ENCODE measurements around the gene CEACAM8.
"Not testable (repeated sequence)": the region's sequence is repeated elsewhere in the genome, so short reads cannot be mapped to it uniquely, and the experiment has no call there.

Gene CEACAM8

GRCh38 chr19:42544146-42544545 lies 50.6 kb downstream of the CEACAM8 start:
- no peaks in the 10 kb centered on the region; the same call in 1 of the 2 replicates for H3K27me3 ChIP-seq (replicated peaks; ENCODE audit: control insufficient read depth, insufficient read depth, low read length)
- no peak for DNase-seq (ENCODE audit: extremely low read depth, insufficient read length)
- no peak for TF ChIP-seq CTCF (IDR thresholded peaks at IDR 0.05; ENCODE audit: insufficient read depth, low read length, poor library complexity, severe bottlenecking)
- no peak overlapping the region for H3K4me3 ChIP-seq (replicated peaks; ENCODE audit: low read depth, low read length)
- no peaks in the 10 kb centered on the region for H3K36me3 ChIP-seq (ENCODE audit: control insufficient read depth, insufficient read depth, low read length)

- no peaks in the 10 kb centered on the region for H3K36me3 ChIP-seq (ENCODE audit: control insufficient read depth, insufficient read depth, low read length)
- no peaks in the 10 kb centered on the region; the same call in 1 of the 2 replicates for H3K27me3 ChIP-seq (replicated peaks; ENCODE audit: control insufficient read depth, insufficient read depth, low read length)
- DNase-seq (ENCODE audit: extremely low read depth, insufficient read length), result no peak
- TF ChIP-seq CTCF (IDR thresholded peaks at IDR 0.05; ENCODE audit: insufficient read depth, low read length, poor library complexity, severe bottlenecking), result no peak
- H3K4me3 ChIP-seq (replicated peaks; ENCODE audit: low read depth, low read length), result no peak overlapping the region
These were observed 51.9 kb downstream of the CEACAM8 start for GRCh38 chr19:42542791-42543190.

GRCh38 chr19:42540071-42540553 lies 54.6 kb downstream of the CEACAM8 start:
- no peak for DNase-seq (ENCODE audit: extremely low read depth, insufficient read length)
- TF ChIP-seq CTCF (IDR thresholded peaks at IDR 0.05; ENCODE audit: insufficient read depth, low read length, poor library complexity, severe bottlenecking), result no peak
- H3K27me3 ChIP-seq (replicated peaks; ENCODE audit: control insufficient read depth, insufficient read depth, low read length), result no peaks in the 10 kb centered on the region; the same call in 1 of the 2 replicates
- H3K36me3 ChIP-seq (ENCODE audit: control insufficient read depth, insufficient read depth, low read length), result no peaks in the 10 kb centered on the region
- no peak overlapping the region for H3K4me3 ChIP-seq (replicated peaks; ENCODE audit: low read depth, low read length)

- H3K27me3 ChIP-seq (replicated peaks; ENCODE audit: control insufficient read depth, insufficient read depth, low read length), result no peaks in the 10 kb centered on the region; the same call in 1 of the 2 replicates
- no peak for TF ChIP-seq CTCF (IDR thresholded peaks at IDR 0.05; ENCODE audit: insufficient read depth, low read length, poor library complexity, severe bottlenecking)
- no peak for DNase-seq (ENCODE audit: extremely low read depth, insufficient read length)
- no peak overlapping the region for H3K4me3 ChIP-seq (replicated peaks; ENCODE audit: low read depth, low read length)
- H3K36me3 ChIP-seq (ENCODE audit: control insufficient read depth, insufficient read depth, low read length), result no peaks in the 10 kb centered on the region
These were observed 55.6 kb downstream of the CEACAM8 start for GRCh38 chr19:42538841-42539709.

GRCh38 chr19:42535276-42535675 lies 59.4 kb downstream of the CEACAM8 start:
- H3K4me3 ChIP-seq (replicated peaks; ENCODE audit: low read depth, low read length); H3K36me3 ChIP-seq (ENCODE audit: control insufficient read depth, insufficient read depth, low read length); DNase-seq (ENCODE audit: extremely low read depth, insufficient read length); H3K27me3 ChIP-seq (replicated peaks; ENCODE audit: control insufficient read depth, insufficient read depth, low read length): not testable (repeated sequence)

- DNase-seq (ENCODE audit: extremely low read depth, insufficient read length), result no peak
- H3K36me3 ChIP-seq (ENCODE audit: control insufficient read depth, insufficient read depth, low read length), result no peaks in the 10 kb centered on the region
- H3K27me3 ChIP-seq (replicated peaks; ENCODE audit: control insufficient read depth, insufficient read depth, low read length), result no peaks in the 10 kb centered on the region
- TF ChIP-seq CTCF (IDR thresholded peaks at IDR 0.05; ENCODE audit: insufficient read depth, low read length, poor library complexity, severe bottlenecking), result no peak
- H3K4me3 ChIP-seq (replicated peaks; ENCODE audit: low read depth, low read length), result no peak overlapping the region
These were observed 60.3 kb downstream of the CEACAM8 start for GRCh38 chr19:42534391-42534790.

Data from GM06990 (cell line).